Bronchial epithelial cell (primary cell): ENCODE measurements around the gene HAUS8. TPM values are rescaled to one million over a fixed set of nuclear protein-coding genes. Genes with fewer than 3 reads are reported as not detected.

Source experiments
- DNase-seq: peaks from one replicate; pipeline ENCODE4 v3.0.0-alpha.2; 2010; ENCODE audit warnings: low read depth
- FAIRE-seq: peaks from 2 replicates; lab custom pipeline; 2011; peaks lifted over from hg19 to GRCh38; lab: Jason Lieb, UNC
- H3K27me3 ChIP-seq: 2 replicates; pipeline ENCODE4 v1.5.1; 2011; ENCODE audit warnings: low read length; ENCODE audit not compliant: control insufficient read depth, insufficient read depth
- H3K36me3 ChIP-seq: 2 replicates; pipeline ENCODE4 v1.5.1; 2011; ENCODE audit warnings: low read length; ENCODE audit not compliant: control insufficient read depth, insufficient read depth
- H3K4me3 ChIP-seq: 2 replicates; pipeline ENCODE4 v1.5.1; 2011; ENCODE audit warnings: mild to moderate bottlenecking, low read depth, low read length, control low read depth
- total RNA-seq: library from RNA; depleted of rRNA; stranded (reverse); fragments of >200 nt; gene quantifications from 2 replicates; pipeline ENCODE4 v1.2.1, GENCODE V29; 2014
- TF ChIP-seq, protein P1 (sequence below): IDR thresholded peaks from 2 replicates; pipeline ENCODE4 v1.5.1; 2011; ENCODE audit warnings: mild to moderate bottlenecking, moderate library complexity, low read length, control low read depth, inconsistent platforms; ENCODE audit not compliant: insufficient read depth, severe bottlenecking

The HAUS8 gene
- total RNA-seq, 1 donor from 2014 or later = 1.3 TPM

DNA sequence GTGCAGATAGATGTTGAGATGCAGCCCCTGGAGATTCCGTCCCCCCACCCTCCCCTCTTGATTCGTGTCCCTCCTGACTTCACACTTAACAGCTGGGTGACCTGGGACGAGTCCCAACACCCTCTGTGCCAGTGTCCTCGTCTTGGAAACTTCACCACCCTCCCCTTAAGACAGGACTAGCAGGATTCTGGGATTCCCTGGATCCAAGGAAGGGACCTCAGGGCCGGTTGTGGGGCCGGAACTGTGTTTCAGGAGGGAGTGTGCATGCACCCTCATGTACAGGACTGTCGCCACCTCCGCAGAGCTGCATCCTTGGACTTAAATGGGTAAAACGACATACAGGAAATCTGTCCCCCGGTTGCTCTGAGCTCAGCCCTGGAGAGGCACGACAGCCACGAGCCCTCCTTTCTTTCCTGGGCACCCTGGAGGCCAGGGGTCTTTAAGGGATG is 1.3 kb upstream of the HAUS8 start:
- Histone ChIP-seq H3K36me3 (no peaks in the 10 kb centered on the region), H3K27me3 (no peaks in the 10 kb centered on the region), H3K4me3 (peak overlapping the region; percentile 95)
- peak; percentile 12 for DNase-seq
- no peak for FAIRE-seq
- TF ChIP-seq, protein P1, sequence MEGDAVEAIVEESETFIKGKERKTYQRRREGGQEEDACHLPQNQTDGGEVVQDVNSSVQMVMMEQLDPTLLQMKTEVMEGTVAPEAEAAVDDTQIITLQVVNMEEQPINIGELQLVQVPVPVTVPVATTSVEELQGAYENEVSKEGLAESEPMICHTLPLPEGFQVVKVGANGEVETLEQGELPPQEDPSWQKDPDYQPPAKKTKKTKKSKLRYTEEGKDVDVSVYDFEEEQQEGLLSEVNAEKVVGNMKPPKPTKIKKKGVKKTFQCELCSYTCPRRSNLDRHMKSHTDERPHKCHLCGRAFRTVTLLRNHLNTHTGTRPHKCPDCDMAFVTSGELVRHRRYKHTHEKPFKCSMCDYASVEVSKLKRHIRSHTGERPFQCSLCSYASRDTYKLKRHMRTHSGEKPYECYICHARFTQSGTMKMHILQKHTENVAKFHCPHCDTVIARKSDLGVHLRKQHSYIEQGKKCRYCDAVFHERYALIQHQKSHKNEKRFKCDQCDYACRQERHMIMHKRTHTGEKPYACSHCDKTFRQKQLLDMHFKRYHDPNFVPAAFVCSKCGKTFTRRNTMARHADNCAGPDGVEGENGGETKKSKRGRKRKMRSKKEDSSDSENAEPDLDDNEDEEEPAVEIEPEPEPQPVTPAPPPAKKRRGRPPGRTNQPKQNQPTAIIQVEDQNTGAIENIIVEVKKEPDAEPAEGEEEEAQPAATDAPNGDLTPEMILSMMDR = no peak

DNA sequence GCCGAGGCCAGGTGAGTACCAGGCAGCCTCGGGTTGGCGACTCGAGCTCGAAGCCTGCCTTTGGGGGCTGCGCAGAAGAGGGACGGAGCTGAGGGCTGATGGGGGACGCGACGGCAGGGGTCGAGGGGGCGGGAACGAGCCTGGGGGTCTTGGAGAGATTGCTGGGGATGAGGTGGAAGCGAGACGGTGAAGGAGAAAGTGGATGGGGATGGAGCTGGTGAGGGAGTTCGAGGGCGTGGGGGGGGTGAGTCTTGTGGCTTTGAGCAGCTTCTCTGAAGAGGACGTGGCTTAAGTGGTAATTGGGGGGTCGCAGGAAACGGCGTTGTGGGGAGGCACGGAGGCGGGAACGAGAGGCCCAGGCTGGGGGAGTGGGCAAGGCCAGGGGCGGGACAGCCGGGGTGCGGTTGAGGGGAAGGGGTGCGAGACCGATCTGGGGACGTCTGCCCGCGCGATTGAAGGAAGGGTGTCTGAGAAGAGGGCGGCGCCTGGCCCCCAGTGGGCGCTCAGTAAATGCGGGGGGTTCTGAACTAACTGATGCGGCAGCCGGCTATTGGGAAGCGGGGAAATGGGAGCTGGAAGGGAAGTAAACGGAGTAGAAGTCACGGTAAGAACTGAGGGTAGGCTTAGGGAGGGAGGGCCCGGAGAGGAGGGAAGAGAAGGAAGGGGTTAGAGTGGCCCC is 751 bp upstream of the HAUS8 start:
- TF ChIP-seq, protein P1 = no peak
- Histone ChIP-seq H3K4me3 (peak overlapping the region; percentile 95), H3K27me3 (no peaks in the 10 kb centered on the region), H3K36me3 (peaks cover 2% of the 10 kb centered on the region)
- peak; percentile 10 for DNase-seq
- no peak for FAIRE-seq

DNA sequence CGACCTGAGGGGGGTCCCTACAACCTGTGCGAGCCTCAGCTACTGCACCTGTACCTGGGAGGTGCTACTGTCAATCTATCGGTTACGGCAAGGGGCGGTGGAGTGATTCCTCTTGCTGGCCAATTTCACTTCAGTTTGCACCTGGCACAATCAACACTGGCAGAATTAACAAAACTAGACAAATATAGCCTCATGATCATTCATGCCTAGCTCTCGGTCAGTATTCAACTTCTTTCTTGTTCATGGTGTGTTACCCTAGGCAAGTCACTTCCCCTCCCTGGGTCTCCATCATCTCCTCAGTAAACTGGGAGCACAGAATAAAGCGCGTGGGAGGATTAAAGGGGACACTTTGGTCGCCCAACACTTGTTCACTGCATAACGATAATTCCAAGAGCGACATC is 618 bp downstream of the HAUS8 start:
- H3K4me3 ChIP-seq = peak overlapping the region; percentile 79
- no peaks in the 10 kb centered on the region for H3K27me3 ChIP-seq
- no peak for FAIRE-seq
- DNase-seq = no peak
- peaks cover 2% of the 10 kb centered on the region for H3K36me3 ChIP-seq
- TF ChIP-seq, protein P1 = no peak

DNA sequence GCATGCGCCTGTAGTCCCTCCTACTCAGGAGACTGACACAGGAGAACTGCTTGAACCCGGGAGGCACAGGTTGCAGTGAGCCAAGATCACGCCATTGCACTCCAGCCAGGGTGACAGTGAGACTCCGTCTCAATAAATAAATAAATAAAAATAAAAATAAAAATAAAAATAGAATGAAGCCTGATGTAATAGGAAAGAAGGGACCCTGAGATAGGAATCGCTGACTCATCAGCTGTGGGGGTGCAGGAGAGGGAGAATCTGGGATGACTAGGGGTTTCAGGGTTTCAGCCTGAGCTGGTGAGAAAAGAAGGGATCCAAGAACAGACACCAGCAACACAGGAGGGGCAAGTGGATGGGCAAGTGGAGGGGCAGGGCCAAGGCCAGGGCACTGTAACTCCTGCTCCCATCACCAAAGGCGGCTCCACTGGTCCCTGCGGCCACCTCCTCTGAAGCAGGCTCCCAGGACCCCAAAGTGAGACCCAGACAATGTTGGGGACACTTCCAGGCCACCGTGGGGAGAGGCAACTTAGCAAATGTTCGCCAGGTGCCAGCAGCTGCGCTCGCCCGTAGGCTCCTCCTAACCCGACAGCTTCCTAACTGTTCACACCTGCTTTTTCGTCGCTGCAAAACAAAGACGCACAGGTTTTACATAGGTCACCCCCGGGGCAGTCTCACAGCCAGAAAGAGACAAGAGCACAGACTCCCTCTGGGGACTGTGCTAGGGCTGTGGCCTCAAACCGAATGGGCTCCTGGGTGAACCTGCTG is 1.2 kb downstream of the HAUS8 start:
- peak overlapping the region; percentile 79 for H3K4me3 ChIP-seq
- H3K27me3 ChIP-seq = no peaks in the 10 kb centered on the region
- TF ChIP-seq, protein P1 = no peak
- DNase-seq (no peak), FAIRE-seq (no peak)
- H3K36me3 ChIP-seq = peaks cover 2% of the 10 kb centered on the region

DNA sequence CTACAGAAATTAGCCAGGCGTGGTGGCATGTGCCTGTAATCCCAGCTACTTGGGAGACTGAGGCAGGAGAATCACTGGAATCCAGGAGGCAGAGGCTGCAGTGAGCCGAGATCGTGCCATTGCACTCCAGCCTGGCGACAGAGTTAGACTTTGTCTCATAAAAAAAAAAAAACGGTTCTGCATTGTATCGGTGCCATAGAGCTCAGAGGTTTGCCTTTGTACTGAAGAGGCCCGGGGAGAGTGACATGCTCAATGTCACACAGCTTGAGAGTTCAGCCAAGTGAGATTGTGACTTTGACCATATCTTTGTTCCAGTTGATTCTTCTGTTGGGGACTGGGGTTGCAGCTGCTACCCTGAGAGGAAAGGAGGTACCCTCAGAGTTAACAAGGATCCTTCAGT is 4.3 kb downstream of the HAUS8 start:
- FAIRE-seq = no peak
- TF ChIP-seq, protein P1 = no peak
- DNase-seq = no peak
- Histone ChIP-seq H3K27me3 (no peaks in the 10 kb centered on the region), H3K4me3 (no peak overlapping the region), H3K36me3 (peaks cover 2% of the 10 kb centered on the region)
